ENCODE results near the gene NF2.

The NF2 gene

GRCh38 chr22:29631725-29632124 is 28.3 kb downstream of the NF2 start:
- H3K9me3 ChIP-seq (ENCODE audit: control insufficient read depth, low read length), result no peaks in the 10 kb centered on the region
- no peak overlapping the region for H3K4me3 ChIP-seq (ENCODE audit: extremely low read depth, insufficient read depth, low read length, poor library complexity, severe bottlenecking)
- H3K27ac ChIP-seq (ENCODE audit: low read depth, low read length, severe bottlenecking), result no peak overlapping the region
- H3K4me1 ChIP-seq (ENCODE audit: control insufficient read depth, insufficient read depth, low read length, poor library complexity, severe bottlenecking), result no peaks in the 10 kb centered on the region
- no peaks in the 10 kb centered on the region for H3K36me3 ChIP-seq (ENCODE audit: control insufficient read depth, insufficient read depth, low read length)
- 58 to 92% methylated on average over 1 of the region's 1 CpG for WGBS, 2 experiments (ENCODE audit: insufficient coverage in 2 of 2)

- no peak overlapping the region for H3K27ac ChIP-seq (ENCODE audit: low read depth, low read length, severe bottlenecking)
- H3K36me3 ChIP-seq (ENCODE audit: control insufficient read depth, insufficient read depth, low read length), result peaks cover 1% of the 10 kb centered on the region
- H3K4me1 ChIP-seq (ENCODE audit: control insufficient read depth, insufficient read depth, low read length, poor library complexity, severe bottlenecking), result no peaks in the 10 kb centered on the region
- H3K9me3 ChIP-seq (ENCODE audit: control insufficient read depth, low read length), result no peaks in the 10 kb centered on the region
- H3K4me3 ChIP-seq (ENCODE audit: extremely low read depth, insufficient read depth, low read length, poor library complexity, severe bottlenecking), result no peak overlapping the region
- 95 to 96% methylated on average over 4 of the region's 5 CpGs for WGBS, 2 experiments (ENCODE audit: insufficient coverage in 2 of 2)
These were observed 29.2 kb downstream of the NF2 start for GRCh38 chr22:29632672-29633071.

- no peak overlapping the region for H3K4me3 ChIP-seq (ENCODE audit: extremely low read depth, insufficient read depth, low read length, poor library complexity, severe bottlenecking)
- no peaks in the 10 kb centered on the region for H3K4me1 ChIP-seq (ENCODE audit: control insufficient read depth, insufficient read depth, low read length, poor library complexity, severe bottlenecking)
- H3K9me3 ChIP-seq (ENCODE audit: control insufficient read depth, low read length), result no peaks in the 10 kb centered on the region
- peaks cover 12% of the 10 kb centered on the region for H3K36me3 ChIP-seq (ENCODE audit: control insufficient read depth, insufficient read depth, low read length)
- no peak overlapping the region for H3K27ac ChIP-seq (ENCODE audit: low read depth, low read length, severe bottlenecking)
- WGBS, 2 experiments (ENCODE audit: insufficient coverage in 2 of 2), result 84 to 91% methylated on average over 5 of the region's 6 CpGs
These were observed 30.3 kb downstream of the NF2 start for GRCh38 chr22:29633514-29634312.

DNA sequence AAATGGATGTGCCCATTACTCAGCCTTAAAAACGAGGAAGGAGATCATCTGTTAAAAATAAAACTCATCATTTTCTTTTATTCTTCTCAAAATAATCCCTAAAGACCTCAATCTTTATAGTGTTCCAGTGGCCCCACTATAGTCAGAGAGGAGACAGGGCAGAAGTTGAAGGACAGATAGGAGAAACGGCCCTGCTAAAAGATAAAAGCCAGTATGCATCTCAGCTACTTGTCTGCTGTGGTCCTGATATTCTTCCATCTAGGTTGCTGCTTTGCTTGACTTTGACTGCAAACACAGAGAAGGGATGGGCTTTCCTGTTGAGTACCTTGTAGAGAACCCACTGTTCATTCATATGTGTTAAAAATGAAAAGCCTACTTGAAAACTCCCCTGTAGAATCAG is 31.4 kb downstream of the NF2 start:
- WGBS, 2 experiments (ENCODE audit: insufficient coverage in 2 of 2), result 64% methylated on average over 1 of the region's 2 CpGs; no CpG with 5 or more reads in 1 of the 2 experiments
- H3K9me3 ChIP-seq (ENCODE audit: control insufficient read depth, low read length), result no peaks in the 10 kb centered on the region
- no peak overlapping the region for H3K4me3 ChIP-seq (ENCODE audit: extremely low read depth, insufficient read depth, low read length, poor library complexity, severe bottlenecking)
- no peak overlapping the region for H3K27ac ChIP-seq (ENCODE audit: low read depth, low read length, severe bottlenecking)
- H3K4me1 ChIP-seq (ENCODE audit: control insufficient read depth, insufficient read depth, low read length, poor library complexity, severe bottlenecking), result no peaks in the 10 kb centered on the region
- peaks cover 18% of the 10 kb centered on the region for H3K36me3 ChIP-seq (ENCODE audit: control insufficient read depth, insufficient read depth, low read length)

GRCh38 chr22:29635734-29636357 is 32.4 kb downstream of the NF2 start:
- no CpG with 5 or more reads among the region's 3 CpGs for WGBS, 2 experiments (ENCODE audit: insufficient coverage in 2 of 2)

GRCh38 chr22:29636751-29637150 is 33.3 kb downstream of the NF2 start:
- Histone ChIP-seq H3K36me3 (ENCODE audit: control insufficient read depth, insufficient read depth, low read length) (peaks cover 24% of the 10 kb centered on the region), H3K9me3 (ENCODE audit: control insufficient read depth, low read length) (no peaks in the 10 kb centered on the region), H3K4me1 (ENCODE audit: control insufficient read depth, insufficient read depth, low read length, poor library complexity, severe bottlenecking) (no peaks in the 10 kb centered on the region), H3K4me3 (ENCODE audit: extremely low read depth, insufficient read depth, low read length, poor library complexity, severe bottlenecking) (no peak overlapping the region), H3K27ac (ENCODE audit: low read depth, low read length, severe bottlenecking) (no peak overlapping the region)
- WGBS, 2 experiments (ENCODE audit: insufficient coverage in 2 of 2), result 89 to 94% methylated on average over 4 to 5 of the region's 7 CpGs

More at GRCh38 chr22:29635734-29636357, 32.4 kb downstream of the NF2 start:
- Histone ChIP-seq H3K4me3 (ENCODE audit: extremely low read depth, insufficient read depth, low read length, poor library complexity, severe bottlenecking) (no peak overlapping the region), H3K27ac (ENCODE audit: low read depth, low read length, severe bottlenecking) (no peak overlapping the region), H3K4me1 (ENCODE audit: control insufficient read depth, insufficient read depth, low read length, poor library complexity, severe bottlenecking) (no peaks in the 10 kb centered on the region), H3K9me3 (ENCODE audit: control insufficient read depth, low read length) (no peaks in the 10 kb centered on the region), H3K36me3 (ENCODE audit: control insufficient read depth, insufficient read depth, low read length) (peaks cover 22% of the 10 kb centered on the region)

DNA sequence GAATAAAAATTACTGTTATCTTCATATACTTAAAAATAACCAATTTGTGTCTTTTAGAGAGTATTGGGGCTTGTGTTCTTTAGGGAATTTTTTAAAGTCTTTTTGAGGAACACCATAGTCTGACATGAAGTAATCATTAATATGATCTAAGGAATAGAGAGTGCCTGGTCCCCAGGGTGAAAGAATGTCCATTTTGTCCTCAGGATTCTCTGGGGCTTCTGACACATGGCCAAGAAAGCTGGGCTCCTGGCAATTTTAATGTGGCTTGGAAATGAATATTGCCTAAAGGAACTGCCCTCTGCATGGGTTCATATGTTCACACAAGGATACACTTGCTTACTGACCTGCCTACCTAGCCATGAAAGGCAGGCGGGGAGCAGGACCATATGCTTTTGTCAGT is 33.7 kb downstream of the NF2 start:
- Histone ChIP-seq H3K4me3 (ENCODE audit: extremely low read depth, insufficient read depth, low read length, poor library complexity, severe bottlenecking) (no peak overlapping the region), H3K9me3 (ENCODE audit: control insufficient read depth, low read length) (no peaks in the 10 kb centered on the region), H3K36me3 (ENCODE audit: control insufficient read depth, insufficient read depth, low read length) (peaks cover 28% of the 10 kb centered on the region), H3K4me1 (ENCODE audit: control insufficient read depth, insufficient read depth, low read length, poor library complexity, severe bottlenecking) (no peaks in the 10 kb centered on the region), H3K27ac (ENCODE audit: low read depth, low read length, severe bottlenecking) (no peak overlapping the region)
- 100% methylated on average over 1 of the region's 1 CpG for WGBS, 2 experiments (ENCODE audit: insufficient coverage in 2 of 2)

DNA sequence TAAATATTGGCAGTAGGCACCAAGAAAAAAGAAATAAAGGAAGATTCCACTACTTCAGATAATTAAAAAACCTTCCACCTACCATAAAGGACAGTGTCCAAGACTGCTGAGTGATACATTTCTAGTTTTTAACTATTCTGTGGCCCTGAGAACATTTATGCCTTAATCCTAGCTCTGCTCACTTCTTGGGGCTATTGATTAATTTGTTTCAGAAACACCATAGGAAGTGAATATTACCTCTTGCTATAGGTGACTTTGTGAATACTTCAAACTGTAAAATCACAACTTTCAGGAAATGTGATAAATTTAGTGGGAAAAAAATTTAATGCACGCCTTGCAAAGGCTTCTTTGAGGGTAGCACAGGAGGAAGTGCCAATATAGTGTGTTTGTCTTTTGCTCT is 35.2 kb downstream of the NF2 start:
- no peaks in the 10 kb centered on the region for H3K9me3 ChIP-seq (ENCODE audit: control insufficient read depth, low read length)
- peaks cover 40% of the 10 kb centered on the region for H3K36me3 ChIP-seq (ENCODE audit: control insufficient read depth, insufficient read depth, low read length)
- no peak overlapping the region for H3K4me3 ChIP-seq (ENCODE audit: extremely low read depth, insufficient read depth, low read length, poor library complexity, severe bottlenecking)
- H3K27ac ChIP-seq (ENCODE audit: low read depth, low read length, severe bottlenecking), result no peak overlapping the region
- WGBS, 2 experiments (ENCODE audit: insufficient coverage in 2 of 2), result 88 to 100% methylated on average over 1 of the region's 1 CpG
- no peaks in the 10 kb centered on the region for H3K4me1 ChIP-seq (ENCODE audit: control insufficient read depth, insufficient read depth, low read length, poor library complexity, severe bottlenecking)

- Histone ChIP-seq H3K4me1 (ENCODE audit: control insufficient read depth, insufficient read depth, low read length, poor library complexity, severe bottlenecking) (no peaks in the 10 kb centered on the region), H3K36me3 (ENCODE audit: control insufficient read depth, insufficient read depth, low read length) (peaks cover 40% of the 10 kb centered on the region), H3K9me3 (ENCODE audit: control insufficient read depth, low read length) (no peaks in the 10 kb centered on the region), H3K27ac (ENCODE audit: low read depth, low read length, severe bottlenecking) (no peak overlapping the region), H3K4me3 (ENCODE audit: extremely low read depth, insufficient read depth, low read length, poor library complexity, severe bottlenecking) (no peak overlapping the region)
These were observed 35.7 kb downstream of the NF2 start for GRCh38 chr22:29639096-29639495.

DNA sequence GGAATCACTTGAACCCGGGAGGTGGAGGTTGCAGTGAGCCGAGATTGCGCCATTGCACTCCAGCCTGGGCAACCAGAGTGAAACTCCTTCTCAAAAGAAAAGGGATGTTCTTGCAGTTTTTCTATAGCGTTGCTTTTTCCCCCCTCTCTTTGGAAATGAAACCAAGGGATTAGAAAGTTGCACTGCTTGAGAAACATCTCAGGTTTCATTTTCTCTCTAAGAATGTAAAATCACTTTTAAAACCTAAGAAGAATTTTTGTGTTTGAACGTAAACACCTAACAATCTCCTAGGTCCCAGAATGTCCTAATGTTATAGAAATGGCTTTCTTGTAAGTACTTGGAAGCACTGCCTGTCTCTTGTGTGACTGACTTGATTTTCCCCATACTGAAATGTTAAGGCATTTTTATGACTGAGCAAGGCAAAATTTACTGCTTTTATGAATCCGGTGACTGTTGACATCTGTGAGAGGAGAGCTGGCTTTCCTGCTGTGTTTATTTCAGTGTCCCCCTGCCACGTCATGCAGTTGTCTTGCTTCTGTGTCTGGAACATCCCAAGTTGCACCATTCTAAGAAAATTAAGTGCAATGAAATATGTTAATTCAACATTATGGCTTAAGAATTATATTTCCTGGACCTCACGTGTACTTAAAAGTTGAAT is 37.7 kb downstream of the NF2 start:
- no peaks in the 10 kb centered on the region for H3K4me1 ChIP-seq (ENCODE audit: control insufficient read depth, insufficient read depth, low read length, poor library complexity, severe bottlenecking)
- H3K36me3 ChIP-seq (ENCODE audit: control insufficient read depth, insufficient read depth, low read length), result peaks cover 54% of the 10 kb centered on the region
- H3K9me3 ChIP-seq (ENCODE audit: control insufficient read depth, low read length), result no peaks in the 10 kb centered on the region
- H3K4me3 ChIP-seq (ENCODE audit: extremely low read depth, insufficient read depth, low read length, poor library complexity, severe bottlenecking), result no peak overlapping the region
- 89% methylated on average over 4 to 5 of the region's 8 CpGs for WGBS, 2 experiments (ENCODE audit: insufficient coverage in 2 of 2)
- no peak overlapping the region for H3K27ac ChIP-seq (ENCODE audit: low read depth, low read length, severe bottlenecking)

Data from mesodermal cell (in vitro differentiated cells).